GM12865 (cell line): ENCODE data around the gene PPRC1.

ENCODE experiments used
- DNase-seq: peaks from one replicate; pipeline ENCODE4 v3.0.0; 2010; ENCODE audit warnings: low read depth
- H3K4me3 ChIP-seq: 2 replicates; pipeline ENCODE4 v1.5.1; 2011; ENCODE audit warnings: mild to moderate bottlenecking, low read depth, low read length, control low read depth
- TF ChIP-seq, protein P1 (sequence below): IDR thresholded peaks from 2 replicates; pipeline ENCODE4 v1.5.1; 2011; ENCODE audit warnings: low read length, control low read depth, low read depth, inconsistent platforms; ENCODE audit not compliant: insufficient read depth; ENCODE audit errors: missing control alignments

The PPRC1 gene

GRCh38 chr10:102195296-102195870 lies 62.5 kb downstream of the PPRC1 start:
- H3K4me3 ChIP-seq: no peak overlapping the region
- TF ChIP-seq, protein P1, sequence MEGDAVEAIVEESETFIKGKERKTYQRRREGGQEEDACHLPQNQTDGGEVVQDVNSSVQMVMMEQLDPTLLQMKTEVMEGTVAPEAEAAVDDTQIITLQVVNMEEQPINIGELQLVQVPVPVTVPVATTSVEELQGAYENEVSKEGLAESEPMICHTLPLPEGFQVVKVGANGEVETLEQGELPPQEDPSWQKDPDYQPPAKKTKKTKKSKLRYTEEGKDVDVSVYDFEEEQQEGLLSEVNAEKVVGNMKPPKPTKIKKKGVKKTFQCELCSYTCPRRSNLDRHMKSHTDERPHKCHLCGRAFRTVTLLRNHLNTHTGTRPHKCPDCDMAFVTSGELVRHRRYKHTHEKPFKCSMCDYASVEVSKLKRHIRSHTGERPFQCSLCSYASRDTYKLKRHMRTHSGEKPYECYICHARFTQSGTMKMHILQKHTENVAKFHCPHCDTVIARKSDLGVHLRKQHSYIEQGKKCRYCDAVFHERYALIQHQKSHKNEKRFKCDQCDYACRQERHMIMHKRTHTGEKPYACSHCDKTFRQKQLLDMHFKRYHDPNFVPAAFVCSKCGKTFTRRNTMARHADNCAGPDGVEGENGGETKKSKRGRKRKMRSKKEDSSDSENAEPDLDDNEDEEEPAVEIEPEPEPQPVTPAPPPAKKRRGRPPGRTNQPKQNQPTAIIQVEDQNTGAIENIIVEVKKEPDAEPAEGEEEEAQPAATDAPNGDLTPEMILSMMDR: no peak
- DNase-seq: no peak

- TF ChIP-seq, protein P1: no peak
- H3K4me3 ChIP-seq: no peak overlapping the region
- DNase-seq: peak; percentile 34
These were observed 64.1 kb downstream of the PPRC1 start for GRCh38 chr10:102196893-102197292.

DNA sequence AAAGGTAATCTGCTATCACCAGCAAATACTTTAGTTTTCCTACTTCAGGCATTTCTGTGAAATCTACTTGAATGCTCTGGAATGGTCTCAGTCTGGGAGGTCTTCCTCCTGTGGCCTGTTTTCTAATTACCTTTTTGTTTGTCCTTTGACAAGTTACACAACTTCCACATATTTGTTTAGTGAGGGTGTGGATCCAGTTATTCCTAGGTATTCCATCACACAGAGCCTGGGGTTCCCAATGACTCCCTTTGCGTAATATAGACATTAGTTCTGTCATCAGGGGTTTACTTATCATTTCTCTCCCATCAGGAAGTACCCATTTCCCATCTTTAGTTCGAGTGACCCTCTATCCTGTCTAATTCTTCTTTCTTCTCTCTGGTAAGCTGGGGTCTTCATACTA lies 65.2 kb downstream of the PPRC1 start:
- TF ChIP-seq, protein P1: no peak
- DNase-seq: no peak
- no peak overlapping the region for H3K4me3 ChIP-seq
